NT2/D1 (cell line): Measurements from ENCODE around the gene CENPH.

Experiments
- SUZ12 ChIP-seq: IDR thresholded peaks from 2 replicates; pipeline ENCODE4 v1.6.1; 2011; ENCODE audit not compliant: insufficient read length, insufficient read depth; ENCODE audit errors: extremely low read depth
- YY1 ChIP-seq: IDR thresholded peaks from 2 replicates; pipeline ENCODE4 v1.6.1; 2011; ENCODE audit not compliant: insufficient read length, insufficient read depth
- ZNF274 ChIP-seq: IDR thresholded peaks from 2 replicates; pipeline ENCODE4 v1.6.1; 2011; ENCODE audit warnings: mild to moderate bottlenecking, low read depth, low read length

DNA sequence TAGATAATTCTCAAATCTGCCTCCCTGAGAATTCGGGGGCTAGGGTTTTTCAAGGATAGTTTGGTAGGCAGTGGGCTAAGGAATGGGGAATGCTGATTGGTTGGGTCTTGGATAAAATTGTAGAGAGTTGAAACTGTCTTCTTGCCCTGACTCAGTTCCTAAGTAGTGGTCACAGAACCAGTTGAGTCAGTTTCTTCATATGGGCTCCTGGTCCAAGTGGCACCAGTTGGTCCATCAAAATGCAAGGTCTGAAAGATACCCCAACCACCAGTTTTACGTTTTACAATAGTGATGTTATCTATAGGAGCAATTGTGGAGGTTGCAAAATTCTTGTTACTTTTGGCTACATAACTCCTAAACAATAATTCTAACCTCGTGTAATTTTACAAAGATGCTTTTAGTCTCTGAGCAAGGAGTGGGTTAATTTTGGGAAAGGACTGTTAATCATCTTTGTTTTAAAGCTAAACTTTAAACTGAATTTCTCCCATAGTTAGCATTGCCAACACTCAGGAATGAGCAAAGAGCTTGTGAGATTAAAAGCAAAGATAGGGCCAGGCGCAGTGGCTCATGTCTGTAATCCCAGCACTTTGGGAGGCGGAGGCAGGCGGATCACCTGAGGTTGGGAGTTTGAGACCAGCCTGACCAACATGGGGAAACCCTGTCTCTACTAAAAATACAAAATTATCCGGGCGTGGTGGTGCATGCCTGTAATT is 53.0 kb downstream of the CENPH start:
- TF ChIP-seq SUZ12 (no peak), ZNF274 (no peak), YY1 (no peak)
